Stomach (tissue), 9 donors: ENCODE data around the gene CDH12. TPM values are rescaled to one million over a fixed set of nuclear protein-coding genes. Genes with fewer than 3 reads are reported as not detected.

ENCODE experiments used
- DNase-seq, 2 donors: peaks; one replicate each; pipeline versions ENCODE4 v3.0.0 to v3.0.0-alpha.2; 2013 to 2019
- H3K27ac ChIP-seq, 5 donors: fragments of 200-600 bp in 4 of 5; sonication (generic) in 4 of 5; one replicate each; pipeline ENCODE4 v1.5.1; 2013 to 2019; ENCODE audit warnings: mild to moderate bottlenecking in 1 of 5, moderate library complexity in 1 of 5
- H3K27me3 ChIP-seq, 3 donors: fragments of 200-600 bp; sonication (generic); one replicate each; pipeline ENCODE4 v1.5.1; 2017 to 2019; ENCODE audit warnings: mixed run types in 1 of 3
- H3K36me3 ChIP-seq, 4 donors: fragments of 200-600 bp; sonication (generic); 1 replicate in 3 of 4; 2 replicates in 1 of 4; pipeline ENCODE4 v1.5.1; 2016 to 2019
- H3K4me1 ChIP-seq, 4 donors: fragments of 200-600 bp; sonication (generic); one replicate each; pipeline ENCODE4 v1.5.1; 2016 to 2019
- H3K4me3 ChIP-seq, 4 donors: fragments of 200-600 bp; sonication (generic) in 3 of 4; one replicate each; pipeline ENCODE4 v1.5.1; 2016 to 2019; ENCODE audit warnings: mild to moderate bottlenecking in 1 of 4
- H3K9me3 ChIP-seq, 4 donors: fragments of 200-600 bp; sonication (generic); one replicate each; pipeline ENCODE4 v1.5.1; 2016 to 2019
- EP300 ChIP-seq: sonication (generic); formaldehyde crosslinking; IDR thresholded peaks from one replicate; pipeline ENCODE4 v1.6.1; 2017; ENCODE audit warnings: antibody characterized with exemption
- POLR2A ChIP-seq, 4 donors: fragments of 450-650 bp; IDR thresholded peaks; one replicate each; pipeline ENCODE4 v1.6.1; 2016; ENCODE audit warnings: antibody characterized with exemption in 4 of 4, control low read depth in 2 of 4, mild to moderate bottlenecking in 1 of 4, moderate library complexity in 1 of 4
- POLR2AphosphoS5 ChIP-seq, 3 donors: sonication (generic); formaldehyde crosslinking; IDR thresholded peaks; one replicate each; pipeline ENCODE4 v1.6.1; 2016; ENCODE audit warnings: antibody characterized with exemption in 3 of 3
- WGBS, 5 donors: extraction: QIAGEN DNeasy Blood & Tissue Kit in 3 of 5; methylation state at CpG; one replicate each; pipeline versions ENCODE4 v1.1.5 to v1.1.7; 2013 to 2018; 5-methylcytosine and 5-hydroxymethylcytosine counted together
- intact Hi-C: fragments of 100-400 bp; cut with DNase I; formaldehyde crosslinking; loops from one replicate; pipeline ENCODE4 v1.15.1; 2023; ENCODE audit warnings: low total_unique reads
- polyA plus RNA-seq, 3 donors: library from polyadenylated mRNA; stranded (reverse); fragments of 200-250 nt; gene quantifications; one replicate each; pipeline ENCODE4 v1.2.3, GENCODE V29; 2013
- total RNA-seq, 5 donors: library from RNA; depleted of rRNA; stranded (reverse); fragments of >200 nt; gene quantifications; one replicate each; pipeline versions ENCODE4 v1.1.0 to v1.2.3, GENCODE V29; 2014 to 2016
- TF ChIP-seq, protein P1 (sequence below), 7 experiments: fragments of 450-650 bp in 4 of 7; fragments of 200-600 bp in 3 of 7; sonication (generic) in 3 of 7; IDR thresholded peaks; one replicate each; pipeline ENCODE4 v1.5.1; 2016 to 2019; ENCODE audit warnings: antibody characterized with exemption in 7 of 7, control low read depth in 2 of 7, mild to moderate bottlenecking in 1 of 7
- donor health status: healthy with polysubstance abuse.
- donor health status: Bipolar disorder and iron deficiency.
- donor health status: healthy.

Gene CDH12
- total and polyA plus RNA-seq, 8 donors: 0.76 to 1.3 TPM; not detected in 6

DNA sequence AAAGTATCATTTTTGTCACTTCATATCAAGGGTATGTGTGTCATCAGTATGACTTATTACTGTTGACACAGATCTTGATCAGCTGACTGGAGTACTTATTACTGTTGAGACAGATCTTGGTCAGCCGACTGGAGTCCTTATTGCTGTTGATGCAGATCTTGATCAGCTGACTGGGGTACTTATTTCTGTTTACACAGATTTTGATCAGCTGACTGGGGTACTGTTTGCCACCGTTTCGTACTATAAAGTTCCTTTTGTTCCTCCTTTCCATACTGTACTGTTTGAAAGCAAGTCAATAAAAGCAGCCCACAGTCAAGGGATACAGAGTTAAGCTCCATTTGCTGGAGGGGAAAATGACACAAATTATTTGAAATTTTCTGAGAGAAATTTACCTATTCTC lies 347.3 kb downstream of the CDH12 start:
- Histone ChIP-seq H3K4me1 (no peaks in the 10 kb centered on the region), H3K27me3 (no peaks in the 10 kb centered on the region), H3K4me3 (no peak overlapping the region), H3K9me3 (peaks cover 0 to 6% (median 0%) of the 10 kb centered on the region in 4 donors), H3K36me3 (no peaks in the 10 kb centered on the region), H3K27ac (no peak overlapping the region)
- TF ChIP-seq EP300 (no peak), POLR2A (IDR thresholded peaks at IDR 0.05) (no peak), POLR2AphosphoS5 (IDR thresholded peaks at IDR 0.05) (no peak)
- TF ChIP-seq, protein P1, sequence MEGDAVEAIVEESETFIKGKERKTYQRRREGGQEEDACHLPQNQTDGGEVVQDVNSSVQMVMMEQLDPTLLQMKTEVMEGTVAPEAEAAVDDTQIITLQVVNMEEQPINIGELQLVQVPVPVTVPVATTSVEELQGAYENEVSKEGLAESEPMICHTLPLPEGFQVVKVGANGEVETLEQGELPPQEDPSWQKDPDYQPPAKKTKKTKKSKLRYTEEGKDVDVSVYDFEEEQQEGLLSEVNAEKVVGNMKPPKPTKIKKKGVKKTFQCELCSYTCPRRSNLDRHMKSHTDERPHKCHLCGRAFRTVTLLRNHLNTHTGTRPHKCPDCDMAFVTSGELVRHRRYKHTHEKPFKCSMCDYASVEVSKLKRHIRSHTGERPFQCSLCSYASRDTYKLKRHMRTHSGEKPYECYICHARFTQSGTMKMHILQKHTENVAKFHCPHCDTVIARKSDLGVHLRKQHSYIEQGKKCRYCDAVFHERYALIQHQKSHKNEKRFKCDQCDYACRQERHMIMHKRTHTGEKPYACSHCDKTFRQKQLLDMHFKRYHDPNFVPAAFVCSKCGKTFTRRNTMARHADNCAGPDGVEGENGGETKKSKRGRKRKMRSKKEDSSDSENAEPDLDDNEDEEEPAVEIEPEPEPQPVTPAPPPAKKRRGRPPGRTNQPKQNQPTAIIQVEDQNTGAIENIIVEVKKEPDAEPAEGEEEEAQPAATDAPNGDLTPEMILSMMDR (IDR thresholded peaks at IDR 0.05): no peak
- DNase-seq: no peak
- intact Hi-C loops: no loop called here
- 34 to 49% (median 38%) methylated on average over 3 of the region's 3 CpGs for WGBS, 5 donors

DNA sequence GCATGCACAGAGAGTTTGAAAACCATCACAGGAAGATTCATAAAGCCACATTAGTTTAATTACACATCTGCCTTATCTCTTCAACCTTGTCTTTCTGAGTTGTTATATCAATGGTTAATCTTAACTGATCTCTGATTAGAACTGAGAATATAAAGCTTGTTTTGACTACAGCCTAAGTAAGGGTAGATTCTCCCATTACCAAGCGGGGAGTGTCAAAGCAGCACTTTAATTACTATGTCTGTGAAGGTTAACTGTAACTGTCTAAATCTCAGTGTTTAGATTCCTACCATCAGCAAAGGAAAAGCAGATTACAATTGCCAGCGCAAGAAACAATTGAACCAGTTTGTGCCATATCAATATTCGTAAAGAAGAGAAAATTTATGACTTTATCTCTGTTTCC lies 348.7 kb downstream of the CDH12 start:
- 74 to 79% (median 76%) methylated on average over 3 of the region's 3 CpGs for WGBS, 5 donors

DNA sequence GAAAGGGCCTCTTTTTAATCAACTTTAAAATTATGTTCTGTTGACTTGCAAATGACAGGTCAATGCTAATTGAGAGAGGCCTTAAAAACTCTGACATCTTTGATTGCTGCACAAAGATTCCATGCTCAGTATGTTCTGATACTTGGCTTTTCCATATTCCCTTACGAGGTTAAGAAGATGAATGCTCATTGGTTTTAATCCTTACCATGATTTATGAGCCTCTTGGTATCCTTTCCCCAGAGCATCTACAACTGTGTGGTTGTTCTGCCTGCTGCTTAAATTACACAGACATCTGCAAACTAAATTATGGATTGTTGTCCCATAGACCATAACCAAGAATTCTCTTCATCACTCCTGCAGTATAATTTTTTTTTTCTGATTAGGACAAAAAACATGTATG lies 352.6 kb downstream of the CDH12 start:
- intact Hi-C loops: no loop called here
- no peaks in the 10 kb centered on the region for H3K4me1 ChIP-seq
- no peaks in the 10 kb centered on the region for H3K36me3 ChIP-seq
- no peak for TF ChIP-seq POLR2A (IDR thresholded peaks at IDR 0.05)
- no peak for TF ChIP-seq EP300
- TF ChIP-seq, protein P1 (IDR thresholded peaks at IDR 0.05): no peak
- TF ChIP-seq POLR2AphosphoS5 (IDR thresholded peaks at IDR 0.05): no peak
- peak in 1 of 2 donors; percentile 1 for DNase-seq
- H3K9me3 ChIP-seq: peaks cover 0 to 6% (median 0%) of the 10 kb centered on the region in 4 donors
- WGBS, 5 donors: 71 to 86% (median 82%) methylated on average over 1 of the region's 1 CpG
- H3K27me3 ChIP-seq: no peaks in the 10 kb centered on the region
- no peak overlapping the region for H3K4me3 ChIP-seq
- H3K27ac ChIP-seq: no peak overlapping the region

More for the DNA sequence above, 348.7 kb downstream of the CDH12 start:
- intact Hi-C loops: no loop called here
- H3K9me3 ChIP-seq: peaks cover 0 to 6% (median 0%) of the 10 kb centered on the region in 4 donors
- no peak overlapping the region for H3K27ac ChIP-seq
- no peaks in the 10 kb centered on the region for H3K36me3 ChIP-seq
- TF ChIP-seq EP300 (no peak), POLR2AphosphoS5 (IDR thresholded peaks at IDR 0.05) (no peak), POLR2A (IDR thresholded peaks at IDR 0.05) (no peak)
- TF ChIP-seq, protein P1 (IDR thresholded peaks at IDR 0.05): no peak
- H3K27me3 ChIP-seq: no peaks in the 10 kb centered on the region
- DNase-seq: no peak
- no peak overlapping the region for H3K4me3 ChIP-seq
- H3K4me1 ChIP-seq: no peaks in the 10 kb centered on the region

DNA sequence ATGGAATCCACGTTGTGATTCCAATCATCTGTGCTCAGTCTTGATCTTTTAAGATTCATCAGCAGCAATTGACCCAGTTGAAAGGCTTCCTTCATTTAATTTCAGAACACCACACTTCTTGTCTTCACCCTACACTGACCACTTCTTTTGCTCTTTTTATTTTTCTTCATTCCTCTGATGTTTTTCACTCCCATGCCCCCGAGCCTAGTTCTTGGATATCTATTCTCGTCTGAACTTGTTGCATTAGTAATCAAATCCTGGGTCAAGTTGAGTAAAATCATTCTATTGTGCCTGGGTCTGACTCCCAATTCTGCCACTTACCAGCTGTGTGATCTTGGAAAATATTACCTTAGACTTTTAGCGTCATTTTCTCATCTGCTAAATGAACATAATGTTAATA lies 356.5 kb downstream of the CDH12 start:
- H3K4me1 ChIP-seq: no peaks in the 10 kb centered on the region
- TF ChIP-seq, protein P1 (IDR thresholded peaks at IDR 0.05): no peak
- TF ChIP-seq EP300: no peak
- no peak for TF ChIP-seq POLR2A (IDR thresholded peaks at IDR 0.05)
- TF ChIP-seq POLR2AphosphoS5 (IDR thresholded peaks at IDR 0.05): no peak
- H3K9me3 ChIP-seq: peaks cover 0 to under 1% (median 0%) of the 10 kb centered on the region in 4 donors
- H3K36me3 ChIP-seq: no peaks in the 10 kb centered on the region
- no peak for DNase-seq
- no peak overlapping the region for H3K4me3 ChIP-seq
- intact Hi-C loops: no loop called here
- no peak overlapping the region for H3K27ac ChIP-seq
- no peaks in the 10 kb centered on the region for H3K27me3 ChIP-seq
- 52 to 63% (median 56%) methylated on average over 4 of the region's 4 CpGs for WGBS, 5 donors
